Keratinocyte (primary cell): ENCODE results near the gene IL3. TPM values are rescaled to one million over a fixed set of nuclear protein-coding genes. Genes with fewer than 3 reads are reported as not detected.

ENCODE experiments used
- DNase-seq: peaks from one replicate; pipeline ENCODE4 v3.0.0-alpha.2; 2011; ENCODE audit warnings: low read depth, missing footprints, low spot score
- FAIRE-seq: peaks from 2 replicates; lab custom pipeline; 2011; peaks lifted over from hg19 to GRCh38; lab: Jason Lieb, UNC
- H2AFZ ChIP-seq: 2 replicates; pipeline ENCODE4 v1.6.0; 2012; ENCODE audit warnings: low read length, control low read depth, inconsistent platforms; ENCODE audit not compliant: control insufficient read depth
- H3K27ac ChIP-seq: 2 replicates; pipeline ENCODE4 v1.5.1; 2011; ENCODE audit warnings: low read length; ENCODE audit not compliant: control insufficient read depth, insufficient read depth
- H3K27me3 ChIP-seq: 3 replicates; pipeline ENCODE4 v1.6.0; 2011; ENCODE audit warnings: low read length; ENCODE audit not compliant: control insufficient read depth, insufficient read depth; ENCODE audit errors: extremely low read depth
- H3K36me3 ChIP-seq, 2 experiments: 2 replicates in 1 of 2; 3 replicates in 1 of 2; pipeline ENCODE4 v1.5.1; 2011; ENCODE audit warnings: low read length in 2 of 2, mild to moderate bottlenecking in 1 of 2; ENCODE audit not compliant: control insufficient read depth in 2 of 2, insufficient read depth in 2 of 2; ENCODE audit errors: extremely low read depth in 1 of 2
- H3K4me1 ChIP-seq: 3 replicates; pipeline ENCODE4 v1.5.1; 2011; ENCODE audit warnings: low read length; ENCODE audit not compliant: control insufficient read depth, insufficient read depth; ENCODE audit errors: extremely low read depth
- H3K4me2 ChIP-seq: 3 replicates; pipeline ENCODE4 v1.6.0; 2011; ENCODE audit warnings: low read depth, low read length; ENCODE audit not compliant: control insufficient read depth, insufficient read depth; ENCODE audit errors: extremely low read depth
- H3K4me3 ChIP-seq, 3 experiments: fragments of 200-600 bp in 1 of 3; sonication (generic) in 1 of 3; 2 replicates in 2 of 3; 3 replicates in 1 of 3; pipeline ENCODE4 v1.5.1; 2011 to 2016; ENCODE audit warnings: low read length in 3 of 3, mild to moderate bottlenecking in 3 of 3, control low read depth in 2 of 3, inconsistent platforms in 1 of 3, low read depth in 1 of 3, mixed read lengths in 1 of 3, mixed run types in 1 of 3, moderate library complexity in 1 of 3; ENCODE audit not compliant: control insufficient read depth in 2 of 3, insufficient read depth in 2 of 3; ENCODE audit errors: extremely low read depth in 1 of 3
- H3K79me2 ChIP-seq: 2 replicates; pipeline ENCODE4 v1.6.0; 2012; ENCODE audit warnings: low read length; ENCODE audit not compliant: control insufficient read depth, insufficient read depth
- H3K9ac ChIP-seq: 3 replicates; pipeline ENCODE4 v1.6.0; 2011; ENCODE audit warnings: low read length; ENCODE audit not compliant: control insufficient read depth, insufficient read depth; ENCODE audit errors: extremely low read depth
- H3K9me1 ChIP-seq: 3 replicates; pipeline ENCODE4 v1.6.0; 2011; ENCODE audit warnings: low read length; ENCODE audit not compliant: control insufficient read depth, insufficient read depth; ENCODE audit errors: extremely low read depth
- H3K9me3 ChIP-seq: 2 replicates; pipeline ENCODE4 v1.5.1; 2012; ENCODE audit warnings: low read depth, low read length; ENCODE audit not compliant: control insufficient read depth
- H4K20me1 ChIP-seq: 3 replicates; pipeline ENCODE4 v1.6.0; 2011; ENCODE audit warnings: low read length; ENCODE audit not compliant: control insufficient read depth, insufficient read depth; ENCODE audit errors: extremely low read depth
- CTCF ChIP-seq, 3 experiments: IDR thresholded peaks in 1 of 3; conservative IDR thresholded peaks in 1 of 3; optimal IDR thresholded peaks in 1 of 3; 2 replicates in 2 of 3; 3 replicates in 1 of 3; pipeline versions ENCODE3 to v1.5.1; 2011; ENCODE audit warnings: low read length in 3 of 3, mild to moderate bottlenecking in 3 of 3, moderate library complexity in 2 of 3, control low read depth in 1 of 3, inconsistent platforms in 1 of 3; ENCODE audit not compliant: insufficient read depth in 2 of 3; ENCODE audit errors: extremely low read depth in 1 of 3
- EZH2 ChIP-seq: IDR thresholded peaks from one replicate; pipeline ENCODE4 v1.6.1; 2012; ENCODE audit warnings: inconsistent platforms, mild to moderate bottlenecking, low read length, moderate library complexity
- dilution Hi-C: fragments of 300-500 bp; cut with MboI; formaldehyde crosslinking; loops from one replicate; pipeline ENCODE4 v1.7.0; 2020; ENCODE audit warnings: low sequenced_read_pairs; ENCODE audit not compliant: extremely low pct_ligation_motif_present
- polyA plus RNA-seq, 5 experiments: library from polyadenylated mRNA; depleted of rRNA in 3 of 5; stranded (reverse) in 3 of 5; stranded (forward) in 1 of 5; unstranded in 1 of 5; fragments of >200 nt; gene quantifications; 1 replicate in 1 of 5; 2 replicates in 3 of 5; 3 replicates in 1 of 5; pipeline versions ENCODE4 v1.2.1 to v1.2.3, GENCODE V29; 2011 to 2012; ENCODE audit warnings: missing spikeins in 2 of 5, low read depth in 1 of 5, low replicate concordance in 1 of 5

Gene IL3
- polyA plus RNA-seq, 1 donor (not counting 4 experiments of a cell fraction or from before 2014, with no cell fraction given), result not detected

GRCh38 chr5:132054697-132055440, 5.6 kb upstream of the IL3 start:
- no peak for FAIRE-seq

GRCh38 chr5:132055441-132055807, 5.0 kb upstream of the IL3 start:
- Histone ChIP-seq H3K4me1 (no peaks in the 10 kb centered on the region), H3K36me3 (no peaks in the 10 kb centered on the region), H3K27me3 (peaks cover 4% of the 10 kb centered on the region), H3K9me3 (no peaks in the 10 kb centered on the region), H3K9me1 (no peaks in the 10 kb centered on the region), H3K4me2 (no peak overlapping the region), H2AFZ (no peak overlapping the region), H3K4me3 (no peak overlapping the region), H3K9ac (no peak overlapping the region), H3K79me2 (no peaks in the 10 kb centered on the region), H3K27ac (no peak overlapping the region), H4K20me1 (no peaks in the 10 kb centered on the region)
- FAIRE-seq (no peak), DNase-seq (no peak)
- dilution Hi-C loops, result no loop called here
- TF ChIP-seq EZH2 (no peak), CTCF (optimal IDR thresholded peaks at IDR 0.05 in 1 of 3, IDR thresholded peaks at IDR 0.05 in 1 of 3, conservative IDR thresholded peaks at IDR 0.05 in 1 of 3; ENCODE audit: extremely low read depth in 1 of 3, insufficient read depth in 2 of 3, low read length in 3 of 3) (no peak)

More at GRCh38 chr5:132054697-132055440, 5.6 kb upstream of the IL3 start:
- H3K27ac ChIP-seq, result no peak overlapping the region
- peaks cover 4% of the 10 kb centered on the region for H3K27me3 ChIP-seq
- TF ChIP-seq CTCF (optimal IDR thresholded peaks at IDR 0.05 in 1 of 3, IDR thresholded peaks at IDR 0.05 in 1 of 3, conservative IDR thresholded peaks at IDR 0.05 in 1 of 3; ENCODE audit: extremely low read depth in 1 of 3, insufficient read depth in 2 of 3, low read length in 3 of 3), result no peak
- TF ChIP-seq EZH2, result no peak
- no peak overlapping the region for H3K4me2 ChIP-seq
- no peaks in the 10 kb centered on the region for H4K20me1 ChIP-seq
- no peak overlapping the region for H3K9ac ChIP-seq
- no peaks in the 10 kb centered on the region for H3K79me2 ChIP-seq
- H3K9me3 ChIP-seq, result no peaks in the 10 kb centered on the region
- dilution Hi-C loops, result no loop called here
- H3K4me3 ChIP-seq, result no peak overlapping the region
- H3K36me3 ChIP-seq, result no peaks in the 10 kb centered on the region
- H3K4me1 ChIP-seq, result no peaks in the 10 kb centered on the region
- no peak for DNase-seq
- no peak overlapping the region for H2AFZ ChIP-seq
- H3K9me1 ChIP-seq, result no peaks in the 10 kb centered on the region
